Epidermal melanocyte (primary cell): Measurements from ENCODE around the gene SOX14.

Source experiments
- DNase-seq: peaks from one replicate; pipeline ENCODE4 v3.0.0; 2011; ENCODE audit warnings: low spot score; ENCODE audit not compliant: insufficient read length

Gene SOX14

GRCh38 chr3:137764001-137764433, at the start of gene SOX14:
SOX14 (plus strand) TSS chr3:137764315; CDS start chr3:137764785, 470 bp downstream.
- DNase-seq = no peak

GRCh38 chr3:137714551-137714950, 49.6 kb upstream of the SOX14 start:
- no peak for DNase-seq

- DNase-seq = no peak
Observed at GRCh38 chr3:137724240-137724639, 39.9 kb upstream of the SOX14 start.

GRCh38 chr3:137737208-137737607, 26.9 kb upstream of the SOX14 start:
- DNase-seq = no peak

- no peak for DNase-seq
Observed at GRCh38 chr3:137738710-137739109, 25.4 kb upstream of the SOX14 start.

- DNase-seq = no peak
Observed at GRCh38 chr3:137743608-137744007, 20.5 kb upstream of the SOX14 start.

- DNase-seq = no peak
Observed at GRCh38 chr3:137746808-137747207, 17.3 kb upstream of the SOX14 start.

- no peak for DNase-seq
Observed at GRCh38 chr3:137759505-137759904, 4.6 kb upstream of the SOX14 start.

- no peak for DNase-seq
Observed at GRCh38 chr3:137760341-137761098, 3.6 kb upstream of the SOX14 start.

- no peak for DNase-seq
Observed at GRCh38 chr3:137761099-137761562, 3.0 kb upstream of the SOX14 start.

GRCh38 chr3:137761563-137762503, 2.3 kb upstream of the SOX14 start:
- DNase-seq = no peak

GRCh38 chr3:137762674-137763593, 1.2 kb upstream of the SOX14 start:
- no peak for DNase-seq

GRCh38 chr3:137763594-137763938, 549 bp upstream of the SOX14 start:
- DNase-seq = no peak

- DNase-seq = no peak
Observed at GRCh38 chr3:137764563-137765309, 621 bp downstream of the SOX14 start.

GRCh38 chr3:137765310-137766033, 1.4 kb downstream of the SOX14 start:
- DNase-seq = no peak

GRCh38 chr3:137766041-137766875, 2.1 kb downstream of the SOX14 start:
- no peak for DNase-seq

- DNase-seq = no peak
Observed at GRCh38 chr3:137766876-137767537, 2.9 kb downstream of the SOX14 start.
